Panc1 (cell line): Measurements from ENCODE around the gene RSRC2. TPM values are rescaled to one million over a fixed set of nuclear protein-coding genes. Genes with fewer than 3 reads are reported as not detected.
A peak's percentile ranks its signal among the peaks of the same experiment; 100 is the strongest.

Experiments
- ATAC-seq: fragments of 200-7000 bp; cut with Tn5 transposase; 2 replicates; pipeline ENCODE4 v1.9.1; 2020; ENCODE audit warnings: mild to moderate bottlenecking, moderate library complexity
- BruUV-seq: library from RNA; stranded (reverse); fragments of 400-500 nt; replicated peaks from 2 replicates; lab custom pipeline; 2021; lab: Mats Ljungman, UMichigan
- CTCF ChIA-PET: fragments of 300-600 bp; sonication (Branson Sonifier 250); formaldehyde crosslinking; loops from one replicate; lab custom pipeline; 2022; ENCODE audit warnings: antibody characterized with exemption; lab: Charles Lee
- POLR2A ChIA-PET: fragments of 300-600 bp; sonication (Branson Sonifier 250); formaldehyde crosslinking; loops from one replicate; lab custom pipeline; 2022; ENCODE audit warnings: antibody characterized with exemption; lab: Charles Lee
- DNase-seq: peaks from one replicate; pipeline ENCODE4 v3.0.0-alpha.2; 2010; ENCODE audit warnings: low read depth, low spot score
- H3K27ac ChIP-seq: 2 replicates; pipeline ENCODE4 v1.5.1; 2011; ENCODE audit warnings: mild to moderate bottlenecking, low read length, inconsistent platforms
- H3K27me3 ChIP-seq: fragments of 200-500 bp; sonication (Bioruptor generic); 2 replicates; pipeline ENCODE4 v1.6.0; 2014; ENCODE audit warnings: low read length, inconsistent platforms; ENCODE audit not compliant: control insufficient read depth, insufficient read depth
- H3K36me3 ChIP-seq: fragments of 200-500 bp; sonication (Bioruptor generic); 2 replicates; pipeline ENCODE4 v1.5.1; 2014; ENCODE audit warnings: inconsistent platforms, mild to moderate bottlenecking, low read length, moderate library complexity; ENCODE audit not compliant: control insufficient read depth, insufficient read depth
- H3K4me1 ChIP-seq: 2 replicates; pipeline ENCODE4 v1.5.1; 2011; ENCODE audit warnings: inconsistent platforms, mild to moderate bottlenecking, low read length, moderate library complexity; ENCODE audit not compliant: control insufficient read depth, insufficient read depth
- H3K4me3 ChIP-seq, 2 experiments: 2 replicates each; pipeline ENCODE4 v1.5.1; 2011 to 2012; ENCODE audit warnings: low read depth in 2 of 2, low read length in 2 of 2, mild to moderate bottlenecking in 2 of 2, inconsistent platforms in 1 of 2, moderate library complexity in 1 of 2
- H3K9me3 ChIP-seq: fragments of 200-500 bp; sonication (Bioruptor generic); 2 replicates; pipeline ENCODE4 v1.5.1; 2014; ENCODE audit warnings: low read depth, mild to moderate bottlenecking, inconsistent platforms, low read length, moderate library complexity; ENCODE audit not compliant: control insufficient read depth, insufficient read depth
- POLR2AphosphoS5 ChIP-seq: IDR thresholded peaks from 2 replicates; pipeline ENCODE4 v1.6.1; 2012; ENCODE audit warnings: mild to moderate bottlenecking, low read depth, low read length, moderate library complexity
- SIN3A ChIP-seq: IDR thresholded peaks from 2 replicates; pipeline ENCODE4 v1.6.1; 2012; ENCODE audit warnings: low read depth, mild to moderate bottlenecking, low read length, moderate library complexity, borderline replicate concordance; ENCODE audit not compliant: insufficient read depth
- TCF7L2 ChIP-seq: IDR thresholded peaks from 2 replicates; pipeline ENCODE4 v1.6.1; 2011; ENCODE audit warnings: mild to moderate bottlenecking, low read depth, low read length, inconsistent platforms
- in situ Hi-C: cut with HindIII; loops from 2 replicates; pipeline ENCODE4 v1.10.0; 2016; ENCODE audit warnings: low sequenced_read_pairs, low pct_unique_long_range_greater_than_20kb
- intact Hi-C: fragments of 100-400 bp; cut with micrococcal nuclease; formaldehyde crosslinking; loops from one replicate; pipeline ENCODE4 v1.10.0; 2022; ENCODE audit not compliant: unreplicated experiment
- total RNA-seq: library from RNA; stranded (reverse); gene quantifications from one replicate; pipeline ENCODE4 v1.2.1, GENCODE V29; 2021; ENCODE audit not compliant: unreplicated experiment
- TF ChIP-seq, protein P1 (sequence below), 2 experiments: IDR thresholded peaks; 2 replicates each; pipeline ENCODE4 v1.6.1; 2011 to 2012; ENCODE audit warnings: low read depth in 2 of 2, control low read depth in 1 of 2, low read length in 1 of 2, mild to moderate bottlenecking in 1 of 2, moderate library complexity in 1 of 2; ENCODE audit not compliant: insufficient read depth in 1 of 2
- TF ChIP-seq, protein P2 (sequence below): fragments of 450-650 bp; IDR thresholded peaks from 2 replicates; pipeline ENCODE4 v1.5.1; 2017; ENCODE audit warnings: mild to moderate bottlenecking

RSRC2 gene
- total RNA-seq, 1 experiment from 2014 or later: 57.8 TPM

DNA sequence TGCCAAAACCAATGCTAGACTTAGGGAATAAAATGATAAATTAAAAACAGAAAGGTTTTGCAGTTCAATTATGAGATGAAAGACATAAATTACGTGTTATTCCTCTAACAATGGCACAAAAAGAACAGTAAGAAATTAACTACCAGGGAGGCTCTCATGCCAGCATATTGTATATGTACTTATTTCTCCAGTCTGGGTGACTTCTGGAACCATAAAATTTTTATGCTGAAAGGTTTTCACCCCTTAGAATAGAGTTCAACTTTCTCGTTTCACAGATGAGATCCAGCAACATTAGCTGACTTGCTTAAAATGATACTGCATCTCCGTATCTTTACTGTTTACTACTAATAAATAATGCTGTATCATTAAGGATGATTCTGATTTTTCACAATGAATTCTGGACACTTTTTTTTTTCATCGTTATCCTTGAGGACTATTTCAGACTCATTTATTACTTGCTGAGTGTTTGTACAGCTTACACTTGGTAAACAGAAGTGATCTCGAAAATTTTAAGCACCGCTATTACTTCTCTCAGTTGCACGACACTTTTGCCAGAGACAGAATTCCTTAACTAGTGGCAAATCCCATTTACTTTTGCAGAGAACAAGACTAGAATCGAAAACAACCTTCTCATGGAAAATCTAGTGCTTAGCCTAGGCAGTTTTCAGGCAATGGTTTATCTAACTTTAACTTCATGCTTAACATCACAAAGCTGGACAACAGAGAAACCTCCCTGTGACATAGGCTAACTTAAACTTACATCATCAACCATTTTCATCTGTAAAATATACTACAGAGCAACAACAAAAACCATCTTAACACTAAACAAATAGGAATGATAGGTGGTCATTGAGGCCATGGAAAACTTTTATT, 2.7 kb downstream of the RSRC2 start:
- no TSS peak for BruUV-seq
- Histone ChIP-seq H3K4me1 (peaks cover 23% of the 10 kb centered on the region), H3K4me3 (peak overlapping the region; percentile 93 to 100), H3K9me3 (no peaks in the 10 kb centered on the region), H3K27me3 (no peaks in the 10 kb centered on the region), H3K36me3 (peaks cover 49% of the 10 kb centered on the region), H3K27ac (peak overlapping the region; percentile 100)
- ATAC-seq: no peak
- intact Hi-C loops: no loop called here
- POLR2A ChIA-PET: no interaction called here
- TF ChIP-seq, protein P1, sequence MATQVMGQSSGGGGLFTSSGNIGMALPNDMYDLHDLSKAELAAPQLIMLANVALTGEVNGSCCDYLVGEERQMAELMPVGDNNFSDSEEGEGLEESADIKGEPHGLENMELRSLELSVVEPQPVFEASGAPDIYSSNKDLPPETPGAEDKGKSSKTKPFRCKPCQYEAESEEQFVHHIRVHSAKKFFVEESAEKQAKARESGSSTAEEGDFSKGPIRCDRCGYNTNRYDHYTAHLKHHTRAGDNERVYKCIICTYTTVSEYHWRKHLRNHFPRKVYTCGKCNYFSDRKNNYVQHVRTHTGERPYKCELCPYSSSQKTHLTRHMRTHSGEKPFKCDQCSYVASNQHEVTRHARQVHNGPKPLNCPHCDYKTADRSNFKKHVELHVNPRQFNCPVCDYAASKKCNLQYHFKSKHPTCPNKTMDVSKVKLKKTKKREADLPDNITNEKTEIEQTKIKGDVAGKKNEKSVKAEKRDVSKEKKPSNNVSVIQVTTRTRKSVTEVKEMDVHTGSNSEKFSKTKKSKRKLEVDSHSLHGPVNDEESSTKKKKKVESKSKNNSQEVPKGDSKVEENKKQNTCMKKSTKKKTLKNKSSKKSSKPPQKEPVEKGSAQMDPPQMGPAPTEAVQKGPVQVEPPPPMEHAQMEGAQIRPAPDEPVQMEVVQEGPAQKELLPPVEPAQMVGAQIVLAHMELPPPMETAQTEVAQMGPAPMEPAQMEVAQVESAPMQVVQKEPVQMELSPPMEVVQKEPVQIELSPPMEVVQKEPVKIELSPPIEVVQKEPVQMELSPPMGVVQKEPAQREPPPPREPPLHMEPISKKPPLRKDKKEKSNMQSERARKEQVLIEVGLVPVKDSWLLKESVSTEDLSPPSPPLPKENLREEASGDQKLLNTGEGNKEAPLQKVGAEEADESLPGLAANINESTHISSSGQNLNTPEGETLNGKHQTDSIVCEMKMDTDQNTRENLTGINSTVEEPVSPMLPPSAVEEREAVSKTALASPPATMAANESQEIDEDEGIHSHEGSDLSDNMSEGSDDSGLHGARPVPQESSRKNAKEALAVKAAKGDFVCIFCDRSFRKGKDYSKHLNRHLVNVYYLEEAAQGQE (IDR thresholded peaks at IDR 0.05; ENCODE audit: insufficient read depth in 1 of 2, low read depth in 2 of 2, low read length in 1 of 2): no peak
- TF ChIP-seq TCF7L2 (no peak), POLR2AphosphoS5 (peak; percentile 60)
- TF ChIP-seq, protein P2, sequence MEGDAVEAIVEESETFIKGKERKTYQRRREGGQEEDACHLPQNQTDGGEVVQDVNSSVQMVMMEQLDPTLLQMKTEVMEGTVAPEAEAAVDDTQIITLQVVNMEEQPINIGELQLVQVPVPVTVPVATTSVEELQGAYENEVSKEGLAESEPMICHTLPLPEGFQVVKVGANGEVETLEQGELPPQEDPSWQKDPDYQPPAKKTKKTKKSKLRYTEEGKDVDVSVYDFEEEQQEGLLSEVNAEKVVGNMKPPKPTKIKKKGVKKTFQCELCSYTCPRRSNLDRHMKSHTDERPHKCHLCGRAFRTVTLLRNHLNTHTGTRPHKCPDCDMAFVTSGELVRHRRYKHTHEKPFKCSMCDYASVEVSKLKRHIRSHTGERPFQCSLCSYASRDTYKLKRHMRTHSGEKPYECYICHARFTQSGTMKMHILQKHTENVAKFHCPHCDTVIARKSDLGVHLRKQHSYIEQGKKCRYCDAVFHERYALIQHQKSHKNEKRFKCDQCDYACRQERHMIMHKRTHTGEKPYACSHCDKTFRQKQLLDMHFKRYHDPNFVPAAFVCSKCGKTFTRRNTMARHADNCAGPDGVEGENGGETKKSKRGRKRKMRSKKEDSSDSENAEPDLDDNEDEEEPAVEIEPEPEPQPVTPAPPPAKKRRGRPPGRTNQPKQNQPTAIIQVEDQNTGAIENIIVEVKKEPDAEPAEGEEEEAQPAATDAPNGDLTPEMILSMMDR: no peak
- CTCF ChIA-PET: no interaction called here
- DNase-seq: no peak
- in situ Hi-C loops: no loop called here

DNA sequence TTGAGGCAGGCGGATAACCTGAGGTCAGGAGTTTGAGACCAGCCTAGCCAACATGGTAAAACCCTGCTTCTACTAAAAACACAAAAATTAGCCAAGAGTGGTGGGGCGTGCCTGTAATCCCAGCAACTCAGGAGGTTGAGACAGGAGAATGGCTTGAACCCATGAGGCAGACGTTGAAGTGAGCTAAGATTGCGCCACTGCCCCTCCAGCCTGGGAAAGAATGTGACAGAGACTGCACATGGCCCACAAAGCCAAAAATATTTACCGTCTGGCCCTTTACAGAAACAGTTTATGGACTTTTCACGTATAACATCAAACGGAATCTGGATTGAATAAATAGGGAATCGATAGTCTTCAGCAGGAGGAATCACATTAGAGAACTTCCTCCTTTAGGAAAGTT, 3.5 kb downstream of the RSRC2 start:
- no peaks in the 10 kb centered on the region for H3K27me3 ChIP-seq
- ChIA-PET CTCF (no interaction called here), POLR2A (no interaction called here)
- peak overlapping the region; percentile 93 to 100; a peak in 3 of 4 replicates for H3K4me3 ChIP-seq
- peaks cover 56% of the 10 kb centered on the region for H3K36me3 ChIP-seq
- no peaks in the 10 kb centered on the region for H3K9me3 ChIP-seq
- no peak for DNase-seq
- intact Hi-C loops: no loop called here
- BruUV-seq: no TSS peak
- in situ Hi-C loops: no loop called here
- H3K27ac ChIP-seq: no peak overlapping the region; the same call in 1 of the 2 replicates
- H3K4me1 ChIP-seq: peaks cover 20% of the 10 kb centered on the region
- ATAC-seq: no peak
- TF ChIP-seq TCF7L2: no peak
- TF ChIP-seq SIN3A: no peak
- TF ChIP-seq POLR2AphosphoS5: no peak
- TF ChIP-seq, protein P2: no peak
- TF ChIP-seq, protein P1 (IDR thresholded peaks at IDR 0.05; ENCODE audit: insufficient read depth in 1 of 2, low read depth in 2 of 2, low read length in 1 of 2): no peak
